Measurements from ENCODE around the gene HRNR. TPM values are rescaled to one million over a fixed set of nuclear protein-coding genes. Genes with fewer than 3 reads are reported as not detected.

Gene HRNR
- total RNA-seq, 1 experiment from 2014 or later, result not detected

- Histone ChIP-seq H3K9me3 (ENCODE audit: low read length) (no peaks in the 10 kb centered on the region), H3K79me2 (ENCODE audit: low read length) (no peaks in the 10 kb centered on the region), H2AFZ (ENCODE audit: low read length) (no peak overlapping the region), H3K36me3 (ENCODE audit: low read depth, low read length) (no peaks in the 10 kb centered on the region), H3K4me2 (ENCODE audit: low read length) (no peak overlapping the region), H3F3A (ENCODE audit: low read length, unreplicated experiment) (no peaks in the 10 kb centered on the region), H3K27me3 (ENCODE audit: low read length) (peaks cover 14% of the 10 kb centered on the region), H3K9me2 (replicated peaks; ENCODE audit: low read length) (no peaks in the 10 kb centered on the region), H3K9ac (ENCODE audit: low read length) (no peak overlapping the region), H3K4me1 (ENCODE audit: insufficient read depth, low read length) (no peaks in the 10 kb centered on the region), H3K4me3 (ENCODE audit: low read length) (no peak overlapping the region), H3K27ac (ENCODE audit: low read length) (no peak overlapping the region), H4K20me1 (ENCODE audit: low read length) (no peaks in the 10 kb centered on the region)
- BruUV-seq (replicated peaks), result no TSS peak
- intact Hi-C loops (cut with micrococcal nuclease), result no loop called here
- ChIA-PET POLR2A (ENCODE audit: unreplicated experiment) (no interaction called here), CTCF (interaction anchor here (0.6 kb wide), 1 partner anchor 20 kb away, joined by 5 read pairs; no protein-coding TSS in a partner anchor)
- DNase-seq (no peak), ATAC-seq (no peak)
- no peak for TF ChIP-seq EZH2 (IDR thresholded peaks at IDR 0.05; ENCODE audit: low read length, unreplicated experiment)
- TF ChIP-seq CTCF (conservative IDR thresholded peaks at IDR 0.05; ENCODE audit: low read depth, low read length), result no peak
- no peak for TF ChIP-seq EZH2phosphoT487 (IDR thresholded peaks at IDR 0.05; ENCODE audit: borderline replicate concordance, low read length)
These were observed 25.0 kb downstream of the HRNR start for GRCh38 chr1:152198982-152199381.

GRCh38 chr1:152197361-152197941 lies 26.5 kb downstream of the HRNR start:
- H3K4me2 ChIP-seq (ENCODE audit: low read length), result no peak overlapping the region
- TF ChIP-seq EZH2phosphoT487 (IDR thresholded peaks at IDR 0.05; ENCODE audit: borderline replicate concordance, low read length) (no peak), CTCF (conservative IDR thresholded peaks at IDR 0.05; ENCODE audit: low read depth, low read length) (no peak), EZH2 (IDR thresholded peaks at IDR 0.05; ENCODE audit: low read length, unreplicated experiment) (no peak)
- no peaks in the 10 kb centered on the region for H4K20me1 ChIP-seq (ENCODE audit: low read length)
- ChIA-PET POLR2A (ENCODE audit: unreplicated experiment) (no interaction called here), CTCF (no interaction called here)
- BruUV-seq (replicated peaks), result no TSS peak
- DNase-seq, result no peak
- H3K79me2 ChIP-seq (ENCODE audit: low read length), result no peaks in the 10 kb centered on the region
- no peaks in the 10 kb centered on the region for H3K36me3 ChIP-seq (ENCODE audit: low read depth, low read length)
- H3F3A ChIP-seq (ENCODE audit: low read length, unreplicated experiment), result no peaks in the 10 kb centered on the region
- H3K9ac ChIP-seq (ENCODE audit: low read length), result no peak overlapping the region
- H3K4me3 ChIP-seq (ENCODE audit: low read length), result no peak overlapping the region
- peaks cover 14% of the 10 kb centered on the region for H3K27me3 ChIP-seq (ENCODE audit: low read length)
- intact Hi-C loops (cut with micrococcal nuclease), result no loop called here
- H2AFZ ChIP-seq (ENCODE audit: low read length), result no peak overlapping the region
- no peaks in the 10 kb centered on the region for H3K4me1 ChIP-seq (ENCODE audit: insufficient read depth, low read length)
- ATAC-seq, result no peak
- no peak overlapping the region for H3K27ac ChIP-seq (ENCODE audit: low read length)
- no peaks in the 10 kb centered on the region for H3K9me2 ChIP-seq (replicated peaks; ENCODE audit: low read length)
- H3K9me3 ChIP-seq (ENCODE audit: low read length), result no peaks in the 10 kb centered on the region

- H3K27ac ChIP-seq (ENCODE audit: low read length), result no peak overlapping the region
- CTCF ChIA-PET, result no interaction called here
- no peaks in the 10 kb centered on the region for H3K27me3 ChIP-seq (ENCODE audit: low read length)
- H3K9me2 ChIP-seq (replicated peaks; ENCODE audit: low read length), result no peaks in the 10 kb centered on the region
- DNase-seq, result no peak
- H3K9me3 ChIP-seq (ENCODE audit: low read length), result no peaks in the 10 kb centered on the region
- H3K4me2 ChIP-seq (ENCODE audit: low read length), result no peak overlapping the region
- no peak for ATAC-seq
- no peaks in the 10 kb centered on the region for H3K79me2 ChIP-seq (ENCODE audit: low read length)
- no peak overlapping the region for H3K9ac ChIP-seq (ENCODE audit: low read length)
- POLR2A ChIA-PET (ENCODE audit: unreplicated experiment), result no interaction called here
- H2AFZ ChIP-seq (ENCODE audit: low read length), result no peak overlapping the region
- intact Hi-C loops (cut with micrococcal nuclease), result loop anchor here (2.0 kb wide), 1 partner anchor 249 kb away; no protein-coding TSS in a partner anchor
- peaks cover 17% of the 10 kb centered on the region for H3K4me1 ChIP-seq (ENCODE audit: insufficient read depth, low read length)
- TF ChIP-seq EZH2phosphoT487 (IDR thresholded peaks at IDR 0.05; ENCODE audit: borderline replicate concordance, low read length) (no peak), EZH2 (IDR thresholded peaks at IDR 0.05; ENCODE audit: low read length, unreplicated experiment) (no peak), CTCF (conservative IDR thresholded peaks at IDR 0.05; ENCODE audit: low read depth, low read length) (no peak)
- H4K20me1 ChIP-seq (ENCODE audit: low read length), result no peaks in the 10 kb centered on the region
- no peaks in the 10 kb centered on the region for H3K36me3 ChIP-seq (ENCODE audit: low read depth, low read length)
- H3F3A ChIP-seq (ENCODE audit: low read length, unreplicated experiment), result no peaks in the 10 kb centered on the region
- no peak overlapping the region for H3K4me3 ChIP-seq (ENCODE audit: low read length)
- BruUV-seq (replicated peaks), result no TSS peak
These were observed 32.3 kb downstream of the HRNR start for GRCh38 chr1:152191711-152192110.

Measured in PC-3 (cell line).